GM19240 (cell line): ENCODE data around the gene CHMP2A.
"Not testable (repeated sequence)": the region's sequence is repeated elsewhere in the genome, so short reads cannot be mapped to it uniquely, and the experiment has no call there.

Source experiments
- DNase-seq: peaks from one replicate; pipeline ENCODE4 v3.0.0; 2011; ENCODE audit warnings: low spot score; ENCODE audit not compliant: insufficient read length

Gene CHMP2A

GRCh38 chr19:58555369-58555885, 522 bp upstream of the CHMP2A start:
- DNase-seq, result no peak

GRCh38 chr19:58553799-58554493, 959 bp downstream of the CHMP2A start:
- no peak for DNase-seq

DNA sequence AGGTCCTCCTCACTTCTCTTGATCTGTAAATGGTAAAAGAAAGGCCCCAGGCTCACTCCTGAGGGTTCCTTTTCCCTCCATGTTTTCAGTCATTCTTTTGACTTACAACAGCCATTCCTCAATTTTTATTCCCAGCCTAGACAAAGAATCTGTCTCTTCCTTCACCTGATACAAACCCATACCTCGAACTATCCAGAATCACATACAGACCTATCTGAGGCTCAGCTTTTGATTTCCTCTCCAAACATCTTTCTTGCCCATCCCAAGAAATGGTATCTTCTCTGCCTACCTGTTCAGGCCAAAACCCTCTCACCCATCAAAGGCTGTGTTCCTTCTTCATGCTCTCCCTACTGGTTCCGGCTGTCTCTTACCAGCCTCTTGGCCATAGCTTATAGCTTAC, 2.2 kb downstream of the CHMP2A start:
- DNase-seq, result no peak

GRCh38 chr19:58551577-58552471, 3.1 kb downstream of the CHMP2A start:
- no peak for DNase-seq

- no peak for DNase-seq
These were observed 3.8 kb downstream of the CHMP2A start for GRCh38 chr19:58551123-58551497.

DNA sequence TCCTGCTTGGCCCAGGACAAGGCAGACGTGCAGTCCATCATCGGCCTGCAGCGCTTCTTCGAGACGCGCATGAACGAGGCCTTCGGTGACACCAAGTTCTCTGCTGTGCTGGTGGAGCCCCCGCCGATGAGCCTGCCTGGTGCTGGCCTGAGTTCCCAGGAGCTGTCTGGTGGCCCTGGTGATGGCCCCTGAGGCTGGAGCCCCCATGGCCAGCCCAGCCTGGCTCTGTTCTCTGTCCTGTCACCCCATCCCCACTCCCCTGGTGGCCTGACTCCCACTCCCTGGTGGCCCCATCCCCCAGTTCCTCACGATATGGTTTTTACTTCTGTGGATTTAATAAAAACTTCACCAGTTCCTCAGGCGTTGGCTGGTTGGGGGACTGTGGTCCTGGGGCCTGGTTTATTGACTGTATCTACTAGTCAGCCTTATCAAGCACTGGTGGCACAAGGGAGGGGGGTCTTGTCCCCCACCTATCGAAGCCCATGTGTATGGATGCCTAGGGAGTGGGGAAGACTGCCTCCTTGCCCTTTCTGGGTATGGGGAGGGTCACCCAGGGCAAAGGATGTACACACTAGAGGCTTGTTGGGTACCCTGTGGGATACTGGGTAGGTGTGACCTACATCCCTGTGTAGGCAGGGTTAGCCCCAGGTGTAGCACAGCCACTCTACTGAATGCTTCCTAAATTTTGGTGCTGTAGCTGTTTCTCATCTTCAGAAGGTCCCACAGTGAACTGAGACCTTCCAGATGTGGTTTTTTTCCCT, 4.4 kb downstream of the CHMP2A start:
- no peak for DNase-seq

- no peak for DNase-seq
These were observed 5.1 kb downstream of the CHMP2A start for GRCh38 chr19:58549664-58550361.

DNA sequence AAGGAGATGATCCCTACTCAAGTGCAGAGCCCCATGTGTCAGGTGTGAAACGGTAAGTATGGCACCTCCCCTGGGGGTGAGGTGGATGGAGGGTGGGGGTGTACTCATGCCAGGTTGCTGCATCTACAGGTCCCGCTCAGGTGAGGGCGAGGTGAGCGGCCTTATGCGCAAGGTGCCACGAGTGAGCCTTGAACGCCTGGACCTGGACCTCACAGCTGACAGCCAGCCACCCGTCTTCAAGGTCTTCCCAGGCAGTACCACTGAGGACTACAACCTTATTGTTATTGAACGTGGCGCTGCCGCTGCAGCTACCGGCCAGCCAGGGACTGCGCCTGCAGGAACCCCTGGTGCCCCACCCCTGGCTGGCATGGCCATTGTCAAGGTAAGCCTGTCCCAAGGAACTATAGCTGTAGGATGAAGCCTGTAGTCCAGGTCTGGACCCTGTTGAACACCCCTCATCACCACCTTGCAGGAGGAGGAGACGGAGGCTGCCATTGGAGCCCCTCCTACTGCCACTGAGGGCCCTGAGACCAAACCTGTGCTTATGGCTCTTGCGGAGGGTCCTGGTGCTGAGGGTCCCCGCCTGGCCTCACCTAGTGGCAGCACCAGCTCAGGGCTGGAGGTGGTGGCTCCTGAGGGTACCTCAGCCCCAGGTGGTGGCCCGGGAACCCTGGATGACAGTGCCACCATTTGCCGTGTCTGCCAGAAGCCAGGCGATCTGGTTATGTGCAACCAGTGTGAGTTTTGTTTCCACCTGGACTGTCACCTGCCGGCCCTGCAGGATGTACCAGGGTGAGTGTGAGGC, 5.8 kb downstream of the CHMP2A start:
- no peak for DNase-seq

DNA sequence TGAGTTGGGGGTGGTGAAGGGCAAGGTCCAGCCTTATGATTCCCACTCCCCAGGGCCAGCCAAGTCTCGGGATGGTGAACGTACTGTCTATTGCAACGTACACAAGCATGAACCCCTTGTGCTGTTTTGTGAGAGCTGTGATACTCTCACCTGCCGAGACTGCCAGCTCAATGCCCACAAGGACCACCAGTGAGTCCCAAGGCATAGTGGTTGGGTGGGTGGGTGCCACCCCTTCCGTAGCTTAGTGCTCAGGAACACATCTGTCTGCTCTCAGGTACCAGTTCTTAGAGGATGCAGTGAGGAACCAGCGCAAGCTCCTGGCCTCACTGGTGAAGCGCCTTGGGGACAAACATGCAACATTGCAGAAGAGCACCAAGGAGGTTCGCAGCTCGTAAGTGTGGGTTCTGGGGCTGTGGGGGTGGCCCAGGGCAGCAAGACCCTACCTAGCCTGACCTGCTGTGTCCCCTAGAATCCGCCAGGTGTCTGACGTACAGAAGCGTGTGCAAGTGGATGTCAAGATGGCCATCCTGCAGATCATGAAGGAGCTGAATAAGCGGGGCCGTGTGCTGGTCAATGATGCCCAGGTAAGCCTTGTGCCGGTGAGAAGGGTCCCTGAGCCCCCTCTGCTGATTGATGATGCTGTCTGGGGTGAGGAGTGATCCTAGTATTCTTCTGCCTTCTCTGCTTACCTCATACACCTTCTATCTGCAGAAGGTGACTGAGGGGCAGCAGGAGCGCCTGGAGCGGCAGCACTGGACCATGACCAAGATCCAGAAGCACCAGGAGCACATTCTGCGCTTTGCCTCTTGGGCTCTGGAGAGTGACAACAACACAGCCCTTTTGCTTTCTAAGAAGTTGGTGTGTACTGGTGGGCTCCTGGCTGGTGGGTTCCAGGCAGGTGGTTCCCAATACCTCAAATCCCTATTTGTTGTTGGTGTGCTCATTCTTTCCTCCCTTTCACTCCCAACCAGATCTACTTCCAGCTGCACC, 7.3 kb downstream of the CHMP2A start:
- no peak for DNase-seq

DNA sequence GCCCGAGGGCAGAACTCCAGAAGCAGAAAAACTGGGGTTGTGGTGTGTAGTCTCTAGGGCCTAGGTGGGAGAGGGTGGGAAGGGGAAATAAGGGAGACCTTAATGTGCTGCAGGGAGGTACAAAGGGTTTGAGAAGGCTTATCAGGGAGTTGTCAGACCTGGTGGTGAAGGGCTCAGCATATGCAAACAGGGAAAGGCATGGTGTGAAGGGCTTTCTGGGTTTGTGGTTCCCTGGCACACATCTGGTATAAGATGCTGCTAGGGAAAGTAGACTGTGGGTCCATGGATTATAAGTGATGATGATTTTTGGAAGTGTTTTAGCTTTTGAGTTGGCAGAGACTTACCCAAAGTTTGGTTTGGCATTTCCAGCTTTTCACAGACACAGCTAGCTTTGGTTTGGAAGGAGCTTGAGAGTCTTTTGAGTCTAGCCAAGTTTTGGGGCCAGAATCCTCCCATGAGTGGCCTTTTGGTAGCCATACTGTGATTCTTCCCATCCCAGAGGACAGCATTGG, 8.8 kb downstream of the CHMP2A start:
- DNase-seq, result no peak

- no peak for DNase-seq
These were observed 9.5 kb downstream of the CHMP2A start for GRCh38 chr19:58545286-58546018.

DNA sequence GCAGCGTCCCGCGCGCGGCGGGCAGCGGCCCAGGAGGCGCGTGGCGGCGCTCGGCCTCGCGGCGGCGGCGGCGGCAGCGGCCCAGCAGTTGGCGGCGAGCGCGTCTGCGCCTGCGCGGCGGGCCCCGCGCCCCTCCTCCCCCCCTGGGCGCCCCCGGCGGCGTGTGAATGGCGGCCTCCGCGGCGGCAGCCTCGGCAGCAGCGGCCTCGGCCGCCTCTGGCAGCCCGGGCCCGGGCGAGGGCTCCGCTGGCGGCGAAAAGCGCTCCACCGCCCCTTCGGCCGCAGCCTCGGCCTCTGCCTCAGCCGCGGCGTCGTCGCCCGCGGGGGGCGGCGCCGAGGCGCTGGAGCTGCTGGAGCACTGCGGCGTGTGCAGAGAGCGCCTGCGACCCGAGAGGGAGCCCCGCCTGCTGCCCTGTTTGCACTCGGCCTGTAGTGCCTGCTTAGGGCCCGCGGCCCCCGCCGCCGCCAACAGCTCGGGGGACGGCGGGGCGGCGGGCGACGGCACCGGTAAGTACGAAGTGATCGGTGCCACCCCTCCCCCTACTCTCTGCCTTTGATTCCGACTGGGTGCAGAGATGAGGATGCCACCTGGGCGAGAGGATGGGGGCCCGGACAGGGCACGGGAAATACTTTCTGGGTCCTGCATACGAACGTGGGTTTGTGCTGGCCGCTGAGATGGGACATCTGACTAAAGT, 10.2 kb downstream of the CHMP2A start:
- peak; percentile 69 for DNase-seq

- peak; percentile 98 for DNase-seq
These were observed 10.9 kb downstream of the CHMP2A start, which contains the start of gene TRIM28 for GRCh38 chr19:58543826-58544590. Gene TRIM28 (plus strand): TSS chr19:58544064. CDS start chr19:58544758, 694 bp downstream.

GRCh38 chr19:58542641-58543372, 12.1 kb downstream of the CHMP2A start:
- DNase-seq, result not testable (repeated sequence)

GRCh38 chr19:58539169-58539559, 15.7 kb downstream of the CHMP2A start:
- DNase-seq, result not testable (repeated sequence)
